Cardiac fibroblast (primary cell): ENCODE measurements around the gene TMEM184C.

Experiments
- DNase-seq, 2 donors: peaks; one replicate each; pipeline versions ENCODE4 v3.0.0 to v3.0.0-alpha.2; 2010; ENCODE audit warnings: low read depth in 2 of 2
- H3K4me3 ChIP-seq, 2 donors: replicated peaks in 1 of 2; 1 replicate in 1 of 2; 2 replicates in 1 of 2; pipeline ENCODE4 v1.5.1; 2011; ENCODE audit warnings: low read depth in 2 of 2, low read length in 2 of 2, mild to moderate bottlenecking in 2 of 2, moderate library complexity in 1 of 2
- CTCF ChIP-seq: IDR thresholded peaks from one replicate; pipeline ENCODE4 v1.5.1; 2011; ENCODE audit warnings: low read depth, mild to moderate bottlenecking, low read length, inconsistent platforms

The TMEM184C gene

GRCh38 chr4:147587041-147587440 lies 30.2 kb upstream of the TMEM184C start:
- TF ChIP-seq CTCF: no peak
- H3K4me3 ChIP-seq: no peak overlapping the region
- DNase-seq: no peak

- DNase-seq: peak; percentile 26 to 52
- no peak for TF ChIP-seq CTCF
- no peak overlapping the region for H3K4me3 ChIP-seq
Measured at GRCh38 chr4:147589586-147589985, 27.6 kb upstream of the TMEM184C start.

GRCh38 chr4:147590249-147590920 lies 26.8 kb upstream of the TMEM184C start:
- DNase-seq: peak; percentile 84 to 89
- H3K4me3 ChIP-seq: no peak overlapping the region
- peak; percentile 70 for TF ChIP-seq CTCF

GRCh38 chr4:147591106-147591505 lies 26.1 kb upstream of the TMEM184C start:
- DNase-seq: peak in 1 of 2 donors; percentile 39
- no peak overlapping the region for H3K4me3 ChIP-seq
- no peak for TF ChIP-seq CTCF

GRCh38 chr4:147594107-147594506 lies 23.1 kb upstream of the TMEM184C start:
- no peak for DNase-seq
- H3K4me3 ChIP-seq: no peak overlapping the region
- TF ChIP-seq CTCF: peak; percentile 35

- H3K4me3 ChIP-seq: no peak overlapping the region
- no peak for DNase-seq
- no peak for TF ChIP-seq CTCF
Measured at GRCh38 chr4:147594578-147594977, 22.6 kb upstream of the TMEM184C start.

- no peak overlapping the region for H3K4me3 ChIP-seq
- DNase-seq: no peak
- no peak for TF ChIP-seq CTCF
Measured at GRCh38 chr4:147596377-147596776, 20.8 kb upstream of the TMEM184C start.
